ENCODE data around the gene ERCC1. TPM values are rescaled to one million over a fixed set of nuclear protein-coding genes. Genes with fewer than 3 reads are reported as not detected.

The ERCC1 gene
- polyA plus RNA-seq, 10 donors, result 81.8 to 106 (median 91.7) TPM

GRCh38 chr19:45370410-45371204 lies 53.1 kb downstream of the ERCC1 start, which contains the start of gene ERCC2:
Gene ERCC2, minus strand, starts transcription at chr19:45370573. Its CDS starts 33 bp downstream, at chr19:45370540.
- peak; percentile 100 for DNase-seq

- no peak for DNase-seq
These were observed 54.9 kb downstream of the ERCC1 start for GRCh38 chr19:45368737-45369340.

- DNase-seq, result no peak
These were observed 55.6 kb downstream of the ERCC1 start for GRCh38 chr19:45368127-45368526.

GRCh38 chr19:45364696-45365095 lies 59.0 kb downstream of the ERCC1 start:
- DNase-seq, result no peak

- DNase-seq, result no peak
These were observed 59.8 kb downstream of the ERCC1 start for GRCh38 chr19:45363861-45364459.

DNA sequence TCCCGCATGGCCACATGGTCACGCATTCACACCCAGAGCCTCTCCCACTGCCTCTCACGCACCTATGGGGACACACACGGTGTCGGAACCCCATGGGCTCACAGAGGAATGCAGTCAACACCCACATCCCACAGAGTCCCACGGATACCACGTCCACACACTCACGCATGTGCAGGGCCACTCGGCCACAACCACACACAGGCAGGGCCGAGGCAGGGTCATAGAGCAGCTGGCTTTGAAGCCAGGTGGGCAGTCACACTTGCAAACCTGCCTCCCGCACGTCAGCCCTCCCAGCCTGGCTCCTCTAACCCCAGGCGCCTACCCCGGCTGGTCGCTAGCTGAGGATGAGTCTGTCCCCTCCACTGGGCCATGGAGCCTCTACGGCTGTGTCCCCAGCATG lies 61.4 kb downstream of the ERCC1 start:
- DNase-seq, result no peak

GRCh38 chr19:45361608-45362007 lies 62.1 kb downstream of the ERCC1 start:
- no peak for DNase-seq

DNA sequence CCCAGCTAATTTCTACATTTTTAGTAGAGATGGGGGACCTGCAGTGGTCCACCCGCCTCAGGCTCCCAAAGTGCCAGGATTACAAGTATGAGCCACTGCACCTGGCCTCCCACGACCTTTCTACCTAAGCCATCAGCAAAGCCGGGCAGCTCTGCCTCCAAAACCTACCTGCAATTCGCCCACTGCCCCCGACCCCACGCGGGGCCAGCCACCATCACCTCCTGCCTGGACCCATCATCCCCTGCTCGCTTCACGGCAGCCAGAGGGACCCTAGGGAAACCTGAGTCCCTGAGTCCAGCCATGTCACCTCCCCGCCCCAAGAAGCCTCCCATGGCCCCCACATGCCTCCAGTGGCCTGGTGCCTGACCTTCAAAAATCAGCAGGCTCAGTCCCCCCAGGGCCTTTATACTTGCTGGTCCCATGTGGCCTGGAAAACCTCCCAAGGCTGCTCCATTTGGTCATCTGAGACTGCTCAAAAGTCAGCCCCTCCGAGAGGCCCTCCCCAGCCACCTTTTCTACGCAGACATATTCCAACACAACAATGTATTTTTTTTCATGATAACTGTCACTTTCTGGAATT lies 65.4 kb downstream of the ERCC1 start:
- DNase-seq, result no peak

DNA sequence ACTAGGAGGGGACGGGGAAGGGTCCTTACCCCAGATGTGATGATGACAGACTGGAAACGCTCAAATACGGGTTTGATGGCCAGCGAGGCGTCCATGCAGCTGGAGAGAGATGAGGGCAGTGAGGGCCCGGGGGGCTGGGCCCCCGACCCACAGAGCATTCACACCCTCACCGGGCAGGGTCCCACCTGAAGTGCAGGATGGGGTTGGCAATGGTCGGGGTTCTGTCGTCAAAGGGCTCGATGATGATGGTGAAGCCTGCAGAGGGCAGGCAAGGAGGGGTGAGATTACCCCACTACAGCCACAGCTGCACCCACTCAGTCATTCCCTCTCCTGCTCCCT lies 66.3 kb downstream of the ERCC1 start:
- no peak for DNase-seq

Other genes with a start within 250 kb of the ERCC1 start
- 10 to 100 TPM; 15.3 to 28.5 (median 19.5) TPM for gene TRAPPC6A, start 245.7 kb downstream of the ERCC1 start, polyA plus RNA-seq (ENCODE audit: insufficient read length in 10 of 10)
- gene BLOC1S3, start 245.1 kb downstream of the ERCC1 start, polyA plus RNA-seq (ENCODE audit: insufficient read length in 10 of 10), result 1 to 10 TPM; 5.9 to 9.0 (median 7.7) TPM
- 1 to 10 TPM in 7 of 10 donors, under 1 TPM in 3; 0.71 to 2.6 (median 1.2) TPM for gene EXOC3L2, start 178.5 kb downstream of the ERCC1 start, polyA plus RNA-seq (ENCODE audit: insufficient read length in 10 of 10)
- 10 to 100 TPM; 20.2 to 35.0 (median 28.6) TPM for gene MARK4, start 172.6 kb downstream of the ERCC1 start, polyA plus RNA-seq (ENCODE audit: insufficient read length in 10 of 10)
- 1,000 to 10,000 TPM; 1,344 to 3,569 (median 3,092) TPM for gene CKM, start 101.0 kb downstream of the ERCC1 start, polyA plus RNA-seq (ENCODE audit: insufficient read length in 10 of 10)
- 1 to 10 TPM in 2 of 10 donors, under 1 TPM in 6, not detected in 2; 0.16 to 8.9 (median 0.24) TPM for gene KLC3, start 83.2 kb downstream of the ERCC1 start, polyA plus RNA-seq (ENCODE audit: insufficient read length in 10 of 10)
- 10 to 100 TPM; 12.0 to 18.1 (median 15.9) TPM for gene ERCC2, start 53.3 kb downstream of the ERCC1 start, polyA plus RNA-seq (ENCODE audit: insufficient read length in 10 of 10)
- gene PPP1R13L, start 18.8 kb downstream of the ERCC1 start, polyA plus RNA-seq (ENCODE audit: insufficient read length in 10 of 10), result 10 to 100 TPM in 2 of 10 donors, 1 to 10 TPM in 8; 2.5 to 12.8 (median 3.9) TPM
- gene POLR1G, start 17.3 kb downstream of the ERCC1 start, polyA plus RNA-seq (ENCODE audit: insufficient read length in 10 of 10), result 1 to 10 TPM; 3.0 to 6.2 (median 4.3) TPM
- gene FOSB, start 44.1 kb upstream of the ERCC1 start, polyA plus RNA-seq (ENCODE audit: insufficient read length in 10 of 10), result 100 to 1,000 TPM in 3 of 10 donors, 10 to 100 TPM in 7; 12.7 to 590 (median 84.2) TPM
- gene RTN2, start 73.1 kb upstream of the ERCC1 start, polyA plus RNA-seq (ENCODE audit: insufficient read length in 10 of 10), result 100 to 1,000 TPM in 9 of 10 donors, 10 to 100 TPM in 1; 74.9 to 142 (median 129) TPM
- 1 to 10 TPM in 3 of 10 donors, under 1 TPM in 7; 0.66 to 2.4 (median 0.77) TPM for gene PPM1N, start 74.5 kb upstream of the ERCC1 start, polyA plus RNA-seq (ENCODE audit: insufficient read length in 10 of 10)
- gene VASP, start 83.6 kb upstream of the ERCC1 start, polyA plus RNA-seq (ENCODE audit: insufficient read length in 10 of 10), result 10 to 100 TPM; 45.7 to 65.7 (median 55.6) TPM
- gene OPA3, start 160.9 kb upstream of the ERCC1 start, polyA plus RNA-seq (ENCODE audit: insufficient read length in 10 of 10), result 1 to 10 TPM; 5.6 to 7.8 (median 6.3) TPM
- gene GPR4, start 178.3 kb upstream of the ERCC1 start, polyA plus RNA-seq (ENCODE audit: insufficient read length in 10 of 10), result 1 to 10 TPM; 1.4 to 3.6 (median 2.6) TPM
- gene EML2, start 215.5 kb upstream of the ERCC1 start, polyA plus RNA-seq (ENCODE audit: insufficient read length in 10 of 10), result 10 to 100 TPM in 5 of 10 donors, 1 to 10 TPM in 5; 8.2 to 18.0 (median 10.1) TPM
- gene GIPR, start 244.3 kb upstream of the ERCC1 start, polyA plus RNA-seq (ENCODE audit: insufficient read length in 10 of 10), result 1 to 10 TPM in 2 of 10 donors, under 1 TPM in 6, not detected in 2; 0.14 to 4.1 (median 0.48) TPM

All from muscle of back (tissue), 11 donors.